ENCODE results near the gene SLC38A10. TPM values are rescaled to one million over a fixed set of nuclear protein-coding genes. Genes with fewer than 3 reads are reported as not detected.

The SLC38A10 gene
- total and polyA plus RNA-seq, 10 of the 15 experiments (the other 5 are each of a cell fraction or from before 2014, with no cell fraction given) = 0.52 to 67.9 (median 22.1) TPM

DNA sequence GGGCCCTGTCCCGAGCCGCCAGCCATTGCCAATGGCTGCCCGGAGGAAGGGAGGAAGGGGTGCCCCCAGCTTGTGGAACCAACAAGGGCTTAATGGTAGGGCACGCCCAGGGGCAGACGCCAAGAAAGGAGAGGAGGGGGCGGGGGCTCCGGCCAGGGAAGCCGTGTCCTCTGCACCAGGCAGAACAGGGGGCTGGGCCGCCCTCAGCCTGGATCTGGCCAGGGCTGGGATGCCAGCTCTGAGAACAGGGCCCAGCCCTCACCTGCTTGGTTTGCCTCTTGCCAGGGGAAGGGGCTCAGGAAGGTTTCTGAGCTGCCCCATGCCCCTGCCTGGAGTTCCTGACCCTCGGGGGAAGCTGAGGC lies 35.8 kb upstream of the SLC38A10 start:
- peaks cover 1 to 2% of the 10 kb centered on the region in 2 experiments; a peak in 2 of 4 replicates for H3K27me3 ChIP-seq (replicated peaks in 1 of 2; ENCODE audit: control insufficient read depth in 2 of 2, insufficient read depth in 2 of 2, low read length in 1 of 2)
- intact Hi-C loops (cut with micrococcal nuclease; ENCODE audit: unreplicated experiment) (no loop called here), in situ Hi-C loops (cut with MboI) (no loop called here)
- no peak overlapping the region for H3K4me3 ChIP-seq
- ChIA-PET POLR2A (no interaction called here), SMC1A (ENCODE audit: uncharacterized antibody, unreplicated experiment) (no interaction called here), RAD21 (ENCODE audit: unreplicated experiment) (no interaction called here), CTCF (no interaction called here)
- no TSS peak for BruUV-seq (replicated peaks)
- peaks cover 6% of the 10 kb centered on the region; the same call in 1 of the 2 replicates for H3K4me1 ChIP-seq (ENCODE audit: control insufficient read depth, insufficient read depth, low read length)
- no peak for FAIRE-seq
- no peaks in the 10 kb centered on the region for H3K9me3 ChIP-seq (replicated peaks; ENCODE audit: control insufficient read depth, insufficient read depth, low read length)
- no peak overlapping the region for H2AFZ ChIP-seq (ENCODE audit: control insufficient read depth, low read depth, low read length)
- no peak overlapping the region for H3K4me2 ChIP-seq (ENCODE audit: control insufficient read depth, insufficient read depth)
- no peak for ATAC-seq
- H3K27ac ChIP-seq (ENCODE audit: control insufficient read depth, insufficient read depth) = no peak overlapping the region
- H4K20me1 ChIP-seq (ENCODE audit: control insufficient read depth, insufficient read depth) = no peaks in the 10 kb centered on the region
- WGBS (ENCODE audit: insufficient coverage, insufficient replicate concordance, low lambda C conversion rate, missing lambda C conversion rate) = 25% methylated on average over 10 of the region's 10 CpGs
- no peak overlapping the region for H3K9ac ChIP-seq (ENCODE audit: control insufficient read depth, insufficient read depth, low read length)
- no peaks in the 10 kb centered on the region for H3K36me3 ChIP-seq (ENCODE audit: control insufficient read depth in 2 of 2, insufficient read depth in 2 of 2, low read length in 1 of 2)
- no peaks in the 10 kb centered on the region for H3K79me2 ChIP-seq (ENCODE audit: control insufficient read depth, insufficient read depth, low read length)
- no peak for DNase-seq (ENCODE audit: low read depth, low spot score)
- TF ChIP-seq, protein P1, sequence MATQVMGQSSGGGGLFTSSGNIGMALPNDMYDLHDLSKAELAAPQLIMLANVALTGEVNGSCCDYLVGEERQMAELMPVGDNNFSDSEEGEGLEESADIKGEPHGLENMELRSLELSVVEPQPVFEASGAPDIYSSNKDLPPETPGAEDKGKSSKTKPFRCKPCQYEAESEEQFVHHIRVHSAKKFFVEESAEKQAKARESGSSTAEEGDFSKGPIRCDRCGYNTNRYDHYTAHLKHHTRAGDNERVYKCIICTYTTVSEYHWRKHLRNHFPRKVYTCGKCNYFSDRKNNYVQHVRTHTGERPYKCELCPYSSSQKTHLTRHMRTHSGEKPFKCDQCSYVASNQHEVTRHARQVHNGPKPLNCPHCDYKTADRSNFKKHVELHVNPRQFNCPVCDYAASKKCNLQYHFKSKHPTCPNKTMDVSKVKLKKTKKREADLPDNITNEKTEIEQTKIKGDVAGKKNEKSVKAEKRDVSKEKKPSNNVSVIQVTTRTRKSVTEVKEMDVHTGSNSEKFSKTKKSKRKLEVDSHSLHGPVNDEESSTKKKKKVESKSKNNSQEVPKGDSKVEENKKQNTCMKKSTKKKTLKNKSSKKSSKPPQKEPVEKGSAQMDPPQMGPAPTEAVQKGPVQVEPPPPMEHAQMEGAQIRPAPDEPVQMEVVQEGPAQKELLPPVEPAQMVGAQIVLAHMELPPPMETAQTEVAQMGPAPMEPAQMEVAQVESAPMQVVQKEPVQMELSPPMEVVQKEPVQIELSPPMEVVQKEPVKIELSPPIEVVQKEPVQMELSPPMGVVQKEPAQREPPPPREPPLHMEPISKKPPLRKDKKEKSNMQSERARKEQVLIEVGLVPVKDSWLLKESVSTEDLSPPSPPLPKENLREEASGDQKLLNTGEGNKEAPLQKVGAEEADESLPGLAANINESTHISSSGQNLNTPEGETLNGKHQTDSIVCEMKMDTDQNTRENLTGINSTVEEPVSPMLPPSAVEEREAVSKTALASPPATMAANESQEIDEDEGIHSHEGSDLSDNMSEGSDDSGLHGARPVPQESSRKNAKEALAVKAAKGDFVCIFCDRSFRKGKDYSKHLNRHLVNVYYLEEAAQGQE (IDR thresholded peaks at IDR 0.05; ENCODE audit: low read depth, low read length) = no peak
- TF ChIP-seq, protein P2, sequence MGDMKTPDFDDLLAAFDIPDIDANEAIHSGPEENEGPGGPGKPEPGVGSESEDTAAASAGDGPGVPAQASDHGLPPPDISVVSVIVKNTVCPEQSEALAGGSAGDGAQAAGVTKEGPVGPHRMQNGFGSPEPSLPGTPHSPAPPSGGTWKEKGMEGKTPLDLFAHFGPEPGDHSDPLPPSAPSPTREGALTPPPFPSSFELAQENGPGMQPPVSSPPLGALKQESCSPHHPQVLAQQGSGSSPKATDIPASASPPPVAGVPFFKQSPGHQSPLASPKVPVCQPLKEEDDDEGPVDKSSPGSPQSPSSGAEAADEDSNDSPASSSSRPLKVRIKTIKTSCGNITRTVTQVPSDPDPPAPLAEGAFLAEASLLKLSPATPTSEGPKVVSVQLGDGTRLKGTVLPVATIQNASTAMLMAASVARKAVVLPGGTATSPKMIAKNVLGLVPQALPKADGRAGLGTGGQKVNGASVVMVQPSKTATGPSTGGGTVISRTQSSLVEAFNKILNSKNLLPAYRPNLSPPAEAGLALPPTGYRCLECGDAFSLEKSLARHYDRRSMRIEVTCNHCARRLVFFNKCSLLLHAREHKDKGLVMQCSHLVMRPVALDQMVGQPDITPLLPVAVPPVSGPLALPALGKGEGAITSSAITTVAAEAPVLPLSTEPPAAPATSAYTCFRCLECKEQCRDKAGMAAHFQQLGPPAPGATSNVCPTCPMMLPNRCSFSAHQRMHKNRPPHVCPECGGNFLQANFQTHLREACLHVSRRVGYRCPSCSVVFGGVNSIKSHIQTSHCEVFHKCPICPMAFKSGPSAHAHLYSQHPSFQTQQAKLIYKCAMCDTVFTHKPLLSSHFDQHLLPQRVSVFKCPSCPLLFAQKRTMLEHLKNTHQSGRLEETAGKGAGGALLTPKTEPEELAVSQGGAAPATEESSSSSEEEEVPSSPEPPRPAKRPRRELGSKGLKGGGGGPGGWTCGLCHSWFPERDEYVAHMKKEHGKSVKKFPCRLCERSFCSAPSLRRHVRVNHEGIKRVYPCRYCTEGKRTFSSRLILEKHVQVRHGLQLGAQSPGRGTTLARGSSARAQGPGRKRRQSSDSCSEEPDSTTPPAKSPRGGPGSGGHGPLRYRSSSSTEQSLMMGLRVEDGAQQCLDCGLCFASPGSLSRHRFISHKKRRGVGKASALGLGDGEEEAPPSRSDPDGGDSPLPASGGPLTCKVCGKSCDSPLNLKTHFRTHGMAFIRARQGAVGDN (IDR thresholded peaks at IDR 0.05) = no peak
- TF ChIP-seq, protein P3, sequence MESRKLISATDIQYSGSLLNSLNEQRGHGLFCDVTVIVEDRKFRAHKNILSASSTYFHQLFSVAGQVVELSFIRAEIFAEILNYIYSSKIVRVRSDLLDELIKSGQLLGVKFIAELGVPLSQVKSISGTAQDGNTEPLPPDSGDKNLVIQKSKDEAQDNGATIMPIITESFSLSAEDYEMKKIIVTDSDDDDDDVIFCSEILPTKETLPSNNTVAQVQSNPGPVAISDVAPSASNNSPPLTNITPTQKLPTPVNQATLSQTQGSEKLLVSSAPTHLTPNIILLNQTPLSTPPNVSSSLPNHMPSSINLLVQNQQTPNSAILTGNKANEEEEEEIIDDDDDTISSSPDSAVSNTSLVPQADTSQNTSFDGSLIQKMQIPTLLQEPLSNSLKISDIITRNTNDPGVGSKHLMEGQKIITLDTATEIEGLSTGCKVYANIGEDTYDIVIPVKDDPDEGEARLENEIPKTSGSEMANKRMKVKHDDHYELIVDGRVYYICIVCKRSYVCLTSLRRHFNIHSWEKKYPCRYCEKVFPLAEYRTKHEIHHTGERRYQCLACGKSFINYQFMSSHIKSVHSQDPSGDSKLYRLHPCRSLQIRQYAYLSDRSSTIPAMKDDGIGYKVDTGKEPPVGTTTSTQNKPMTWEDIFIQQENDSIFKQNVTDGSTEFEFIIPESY (IDR thresholded peaks at IDR 0.05) = no peak
- TF ChIP-seq CBX3 (IDR thresholded peaks at IDR 0.05; ENCODE audit: borderline replicate concordance, low read depth) (no peak), JUNB (IDR thresholded peaks at IDR 0.05) (no peak), STAT1 (conservative IDR thresholded peaks at IDR 0.05) (no peak), POLR2AphosphoS5 (IDR thresholded peaks at IDR 0.05; ENCODE audit: low read length) (no peak), HCFC1 (IDR thresholded peaks at IDR 0.05; ENCODE audit: low read length) (no peak), MTA2 (IDR thresholded peaks at IDR 0.05; ENCODE audit: low read depth) (no peak), HDGF (IDR thresholded peaks at IDR 0.05) (no peak), SUPT20H (IDR thresholded peaks at IDR 0.05; ENCODE audit: borderline replicate concordance, control insufficient read depth, low read depth, low read length) (no peak)
- TF ChIP-seq, protein P4, sequence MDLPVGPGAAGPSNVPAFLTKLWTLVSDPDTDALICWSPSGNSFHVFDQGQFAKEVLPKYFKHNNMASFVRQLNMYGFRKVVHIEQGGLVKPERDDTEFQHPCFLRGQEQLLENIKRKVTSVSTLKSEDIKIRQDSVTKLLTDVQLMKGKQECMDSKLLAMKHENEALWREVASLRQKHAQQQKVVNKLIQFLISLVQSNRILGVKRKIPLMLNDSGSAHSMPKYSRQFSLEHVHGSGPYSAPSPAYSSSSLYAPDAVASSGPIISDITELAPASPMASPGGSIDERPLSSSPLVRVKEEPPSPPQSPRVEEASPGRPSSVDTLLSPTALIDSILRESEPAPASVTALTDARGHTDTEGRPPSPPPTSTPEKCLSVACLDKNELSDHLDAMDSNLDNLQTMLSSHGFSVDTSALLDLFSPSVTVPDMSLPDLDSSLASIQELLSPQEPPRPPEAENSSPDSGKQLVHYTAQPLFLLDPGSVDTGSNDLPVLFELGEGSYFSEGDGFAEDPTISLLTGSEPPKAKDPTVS (IDR thresholded peaks at IDR 0.05; ENCODE audit: low read depth, low read length) = no peak
- TF ChIP-seq, protein P5, sequence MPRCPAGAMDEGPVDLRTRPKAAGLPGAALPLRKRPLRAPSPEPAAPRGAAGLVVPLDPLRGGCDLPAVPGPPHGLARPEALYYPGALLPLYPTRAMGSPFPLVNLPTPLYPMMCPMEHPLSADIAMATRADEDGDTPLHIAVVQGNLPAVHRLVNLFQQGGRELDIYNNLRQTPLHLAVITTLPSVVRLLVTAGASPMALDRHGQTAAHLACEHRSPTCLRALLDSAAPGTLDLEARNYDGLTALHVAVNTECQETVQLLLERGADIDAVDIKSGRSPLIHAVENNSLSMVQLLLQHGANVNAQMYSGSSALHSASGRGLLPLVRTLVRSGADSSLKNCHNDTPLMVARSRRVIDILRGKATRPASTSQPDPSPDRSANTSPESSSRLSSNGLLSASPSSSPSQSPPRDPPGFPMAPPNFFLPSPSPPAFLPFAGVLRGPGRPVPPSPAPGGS (IDR thresholded peaks at IDR 0.05; ENCODE audit: borderline replicate concordance, insufficient read depth, low read depth, low read length, poor library complexity, severe bottlenecking) = no peak
